ENCODE measurements around the gene SORD.
"Not testable (repeated sequence)": the region's sequence is repeated elsewhere in the genome, so short reads cannot be mapped to it uniquely, and the experiment has no call there.

Gene SORD

GRCh38 chr15:45100884-45101625 lies 78.1 kb downstream of the SORD start:
- no peak for DNase-seq

- DNase-seq = no peak
Measured at GRCh38 chr15:45101749-45102148, 78.8 kb downstream of the SORD start.

- DNase-seq = no peak
Measured at GRCh38 chr15:45102226-45102625, 79.2 kb downstream of the SORD start.

DNA sequence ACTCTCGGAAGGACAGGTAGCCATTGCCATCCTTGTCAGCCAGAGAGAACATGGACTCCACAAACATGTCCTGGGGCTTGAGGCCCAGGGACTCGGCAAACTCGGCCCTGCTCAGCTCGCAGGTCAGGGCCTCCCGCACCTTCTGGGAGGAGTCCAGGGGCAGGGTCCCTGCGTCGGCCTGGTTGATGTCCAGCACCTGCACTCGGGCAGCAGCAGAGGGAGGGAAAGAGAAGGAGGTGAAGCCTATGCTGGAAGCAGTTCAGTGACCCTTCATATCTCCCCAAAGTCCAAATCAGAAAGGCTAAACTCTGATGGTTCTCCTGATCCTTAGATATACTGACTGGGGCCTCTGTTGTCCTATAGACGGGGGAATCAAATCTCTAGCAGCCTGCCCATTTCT lies 81.2 kb downstream of the SORD start:
- DNase-seq = not testable (repeated sequence)

DNA sequence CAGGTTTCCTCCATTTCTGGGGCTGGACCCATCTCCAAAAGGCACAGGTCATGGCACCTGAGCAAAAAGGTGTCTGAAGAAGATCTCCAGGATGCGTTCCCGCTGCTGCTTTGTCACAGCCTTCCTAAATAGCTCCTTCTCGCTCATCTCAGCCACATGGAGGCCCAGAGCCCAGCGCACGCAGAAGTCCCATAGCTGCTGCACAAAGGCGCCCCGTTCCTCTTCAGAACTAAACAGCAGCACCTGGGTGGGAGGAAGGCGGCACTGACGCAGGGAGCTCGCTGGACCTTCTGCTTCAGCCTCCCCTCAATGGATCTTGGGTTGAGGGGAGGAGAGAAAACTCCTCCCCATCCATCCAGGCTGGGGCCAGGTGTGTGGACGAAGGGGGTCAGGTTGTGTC lies 82.6 kb downstream of the SORD start:
- no peak for DNase-seq

GRCh38 chr15:45106002-45106790 lies 83.2 kb downstream of the SORD start:
- no peak for DNase-seq

DNA sequence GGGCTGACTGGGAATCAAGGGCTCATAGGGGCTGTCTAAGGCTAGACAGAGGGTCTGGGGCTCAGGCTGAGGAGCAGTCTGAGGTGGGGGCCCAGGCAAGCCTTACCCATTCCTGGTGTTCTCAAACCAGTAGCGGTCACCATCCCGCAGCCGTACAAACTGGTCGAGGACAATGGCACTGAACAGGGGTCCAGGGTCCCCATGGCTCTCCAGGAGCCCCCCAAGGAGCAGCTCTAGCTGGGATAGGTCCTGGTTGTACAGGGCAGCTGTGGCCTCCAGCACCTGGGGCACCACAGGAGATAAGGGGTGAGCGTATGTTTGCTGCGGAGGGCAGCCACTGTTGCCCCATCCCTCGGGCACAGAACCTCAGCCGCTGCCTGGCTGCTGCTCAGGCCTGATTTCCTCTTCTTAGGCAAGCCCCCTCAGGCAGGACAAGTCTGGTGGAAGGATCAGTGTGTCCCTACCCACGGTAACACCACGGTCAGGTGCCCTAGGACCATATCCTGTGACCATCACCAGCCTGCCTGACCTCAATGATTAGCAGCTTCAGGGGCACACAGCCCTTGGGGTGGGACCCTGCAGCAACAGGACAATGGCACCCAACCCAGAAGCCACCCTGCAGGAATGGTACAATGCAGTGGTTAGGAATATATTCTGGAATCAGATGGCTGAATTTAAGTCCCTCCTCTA lies 85.1 kb downstream of the SORD start:
- no peak for DNase-seq

GRCh38 chr15:45110256-45110820 lies 87.3 kb downstream of the SORD start:
- DNase-seq = no peak

GRCh38 chr15:45111390-45112142 lies 88.6 kb downstream of the SORD start:
- no peak for DNase-seq

DNA sequence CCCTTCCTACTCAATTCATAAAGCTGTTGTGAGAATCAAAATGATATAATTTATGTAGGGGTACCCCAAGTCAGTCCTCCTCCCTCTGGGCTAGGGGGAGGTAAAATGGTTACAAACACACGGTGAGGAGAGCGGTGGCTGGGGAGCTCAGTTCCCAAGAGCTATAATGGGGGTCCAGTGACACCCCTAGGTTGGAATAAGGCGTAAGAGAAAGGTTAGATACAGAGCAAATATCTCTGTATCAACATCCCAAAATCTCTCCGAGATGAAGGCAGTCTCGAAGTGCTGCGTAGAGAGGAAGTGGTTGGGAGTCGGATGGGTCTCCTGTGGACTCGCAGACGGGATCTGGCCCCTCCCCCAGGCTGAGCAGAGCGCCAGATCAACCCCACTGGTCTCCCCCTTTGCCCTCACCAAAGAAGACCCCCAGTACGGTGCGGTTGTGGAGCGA lies 89.2 kb downstream of the SORD start:
- DNase-seq = no peak

DNA sequence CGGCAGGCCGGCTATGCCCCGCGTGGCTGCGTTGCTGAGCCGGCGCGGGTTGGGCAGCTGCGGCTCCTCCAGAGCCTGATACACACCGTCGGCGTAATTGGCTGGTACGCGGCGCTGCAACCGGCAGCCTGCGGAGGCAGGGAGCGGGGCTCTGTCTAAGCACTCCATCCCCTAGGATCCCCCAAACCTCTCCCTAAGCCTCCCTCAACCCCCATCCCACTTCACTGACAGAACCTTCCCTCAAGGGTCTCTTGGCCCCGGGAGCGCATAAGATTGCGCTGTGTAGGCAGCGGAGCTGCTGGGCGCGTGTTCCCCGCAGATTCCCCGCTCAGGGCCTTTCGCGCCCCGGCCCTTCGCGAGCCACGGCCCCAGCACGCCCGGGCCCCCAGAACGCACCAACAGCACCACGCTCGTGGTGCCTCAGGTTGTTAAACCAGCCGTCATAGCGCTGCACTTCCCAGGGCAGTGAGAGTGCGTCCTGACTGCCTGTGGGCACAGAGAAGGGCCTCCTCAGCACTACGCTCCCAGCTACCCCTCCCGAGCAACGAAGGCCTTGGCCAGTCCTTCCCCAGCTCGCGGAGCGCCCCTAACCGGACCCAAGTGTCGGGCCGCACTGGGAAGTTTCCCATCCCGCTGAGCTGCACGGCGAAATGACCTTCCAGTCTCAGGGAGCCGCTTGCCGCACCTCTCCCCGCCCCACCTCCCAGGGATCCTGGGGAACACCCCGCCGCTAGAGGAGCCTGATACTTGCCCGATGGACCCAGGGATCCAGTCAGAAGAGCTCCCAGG lies 89.8 kb downstream of the SORD start:
- DNase-seq = no peak

DNA sequence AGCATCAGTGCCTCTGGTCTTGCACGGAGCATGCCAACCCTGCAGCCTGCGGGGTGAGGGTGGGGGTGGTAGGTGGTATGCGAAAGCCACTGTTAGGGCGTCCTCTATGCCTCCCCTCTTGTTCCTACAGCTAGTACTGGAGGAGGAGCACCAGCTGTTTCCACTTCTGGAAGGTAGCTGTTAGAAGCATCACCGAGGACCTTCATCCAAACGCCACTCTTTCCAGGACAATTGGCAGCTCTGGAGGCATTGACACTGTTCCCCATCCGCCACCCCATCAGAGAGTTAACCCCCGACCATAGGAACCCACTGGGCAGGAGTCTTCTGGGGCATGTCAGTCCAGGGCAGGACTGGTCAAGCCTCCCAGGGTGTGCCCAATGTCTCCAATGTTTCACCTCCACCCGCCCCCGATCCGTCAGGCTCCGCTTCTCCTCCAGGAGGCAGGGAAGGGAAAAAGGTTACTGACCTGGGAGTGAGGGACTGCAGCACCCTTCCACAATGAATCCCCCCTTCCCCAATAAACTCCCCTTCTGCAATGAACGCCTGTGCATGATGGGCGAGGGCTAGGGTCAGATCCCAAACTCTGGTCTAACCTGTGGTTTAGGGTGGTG lies 90.5 kb downstream of the SORD start:
- no peak for DNase-seq

DNA sequence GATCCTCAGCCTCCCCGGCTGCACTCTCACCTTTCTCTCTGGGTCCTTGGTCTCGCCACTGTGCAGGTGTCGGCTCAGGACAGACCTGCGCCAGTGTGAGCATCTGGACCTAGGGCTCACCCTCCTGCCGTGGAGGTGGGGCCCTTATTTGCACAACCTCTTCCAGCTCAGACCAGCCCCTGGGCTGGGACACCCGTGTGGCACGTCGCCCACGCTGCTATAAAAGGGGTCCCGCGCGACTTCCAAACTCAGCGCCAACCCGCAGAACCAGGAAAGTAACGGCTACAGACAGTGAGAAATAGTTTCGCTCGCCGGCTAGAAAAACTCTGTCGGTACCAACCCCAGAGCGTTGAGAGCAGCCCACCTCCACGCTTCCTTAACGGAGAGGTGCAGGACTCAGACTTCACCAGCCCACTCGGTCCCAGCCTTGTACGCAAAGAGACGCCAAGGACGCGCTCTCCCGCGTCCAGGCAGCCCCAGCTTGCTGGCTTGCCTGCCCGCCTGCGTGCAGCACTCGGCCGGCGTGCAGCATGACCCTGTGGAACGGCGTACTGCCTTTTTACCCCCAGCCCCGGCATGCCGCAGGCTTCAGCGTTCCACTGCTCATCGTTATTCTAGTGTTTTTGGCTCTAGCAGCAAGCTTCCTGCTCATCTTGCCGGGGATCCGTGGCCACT lies 91.2 kb downstream of the SORD start, which contains the start of the genes DUOX2 and DUOXA2:
DUOX2 (minus strand) TSS at position 97 of the 675 bp plus-strand sequence. CDS start 761 bp downstream, outside the sequence.
DUOXA2 (plus strand) TSS at position 251 of the 675 bp plus-strand sequence; CDS start at position 531, 280 bp downstream.
- DNase-seq = no peak

DNA sequence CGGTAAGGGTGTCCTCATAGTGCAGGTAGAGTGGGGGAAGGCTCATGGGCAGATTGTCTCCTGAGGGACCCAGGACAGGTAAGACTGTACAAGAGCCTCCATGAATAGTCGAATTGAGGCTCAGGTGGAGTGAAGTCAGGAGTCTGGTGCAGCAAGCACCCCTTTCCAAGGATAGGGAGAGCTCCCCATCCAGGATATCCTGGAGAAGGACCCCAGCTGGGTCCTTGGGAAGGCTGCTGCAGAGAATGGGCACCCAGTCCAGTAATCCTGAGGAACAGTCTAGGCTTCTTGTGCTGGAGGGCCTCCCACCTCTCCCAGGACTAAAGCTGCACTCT lies 91.7 kb downstream of the SORD start:
- DNase-seq = no peak

GRCh38 chr15:45115312-45115820 lies 92.4 kb downstream of the SORD start:
- no peak for DNase-seq

GRCh38 chr15:45116006-45116481 lies 93.0 kb downstream of the SORD start:
- DNase-seq = no peak

DNA sequence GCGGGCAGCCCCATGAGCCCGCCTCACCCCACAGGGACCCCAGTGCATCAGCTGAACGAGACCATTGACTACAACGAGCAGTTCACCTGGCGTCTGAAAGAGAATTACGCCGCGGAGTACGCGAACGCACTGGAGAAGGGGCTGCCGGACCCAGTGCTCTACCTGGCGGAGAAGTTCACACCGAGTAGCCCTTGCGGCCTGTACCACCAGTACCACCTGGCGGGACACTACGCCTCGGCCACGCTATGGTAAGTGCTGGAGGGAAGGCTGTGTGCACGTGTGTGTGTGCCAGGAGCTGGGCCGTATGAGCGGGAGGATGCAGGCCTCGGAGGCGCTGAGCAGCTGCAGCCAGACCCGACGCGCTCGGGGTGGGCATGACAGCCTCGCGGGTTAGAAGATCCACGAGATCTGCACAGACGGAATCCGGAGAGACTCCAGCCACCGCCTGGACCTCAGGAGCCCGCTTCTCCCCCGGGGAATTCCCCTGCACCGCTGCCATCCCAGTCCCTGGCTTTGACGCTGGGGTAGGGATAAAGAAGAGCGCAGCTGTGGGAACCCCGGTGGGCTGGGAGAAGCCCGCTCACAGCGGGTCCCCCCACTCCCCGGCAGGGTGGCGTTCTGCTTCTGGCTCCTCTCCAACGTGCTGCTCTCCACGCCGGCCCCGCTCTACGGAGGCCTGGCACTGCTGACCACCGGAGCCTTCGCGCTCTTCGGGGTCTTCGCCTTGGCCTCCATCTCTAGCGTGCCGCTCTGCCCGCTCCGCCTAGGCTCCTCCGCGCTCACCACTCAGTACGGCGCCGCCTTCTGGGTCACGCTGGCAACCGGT lies 93.7 kb downstream of the SORD start:
- DNase-seq = no peak

GRCh38 chr15:45117308-45118130 lies 94.5 kb downstream of the SORD start:
- DNase-seq = no peak
